Globus pallidus (tissue), 1 donor: ENCODE measurements around the gene MYL4.
A peak's percentile ranks its signal among the peaks of the same experiment; 100 is the strongest.
"Not testable (repeated sequence)": the region's sequence is repeated elsewhere in the genome, so short reads cannot be mapped to it uniquely, and the experiment has no call there.

ENCODE experiments used
- DNase-seq: peaks from one replicate; pipeline ENCODE4 v3.0.0-alpha.2; 2015; ENCODE audit warnings: low spot score

MYL4 gene

GRCh38 chr17:47208744-47209488, at the start of gene MYL4:
Gene MYL4 (plus strand): TSS chr17:47209348. CDS start chr17:47209423, 75 bp downstream.
- no peak for DNase-seq

- no peak for DNase-seq
Measured at GRCh38 chr17:47162013-47162622, 47.0 kb upstream of the MYL4 start.

- no peak for DNase-seq
Measured at GRCh38 chr17:47164263-47164662, 44.9 kb upstream of the MYL4 start.

- DNase-seq, result no peak
Measured at GRCh38 chr17:47165137-47165536, 44.0 kb upstream of the MYL4 start.

- DNase-seq, result not testable (repeated sequence)
Measured at GRCh38 chr17:47166854-47167253, 42.3 kb upstream of the MYL4 start.

GRCh38 chr17:47168896-47169295, 40.3 kb upstream of the MYL4 start:
- not testable (repeated sequence) for DNase-seq

GRCh38 chr17:47170710-47171109, 38.4 kb upstream of the MYL4 start:
- no peak for DNase-seq

GRCh38 chr17:47172696-47173565, 36.2 kb upstream of the MYL4 start:
- no peak for DNase-seq

GRCh38 chr17:47174823-47175222, 34.3 kb upstream of the MYL4 start:
- not testable (repeated sequence) for DNase-seq

- DNase-seq, result no peak
Measured at GRCh38 chr17:47176389-47176826, 32.7 kb upstream of the MYL4 start.

GRCh38 chr17:47177261-47177660, 31.9 kb upstream of the MYL4 start:
- no peak for DNase-seq

- DNase-seq, result no peak
Measured at GRCh38 chr17:47179141-47179540, 30.0 kb upstream of the MYL4 start.

GRCh38 chr17:47180337-47180736, 28.8 kb upstream of the MYL4 start:
- no peak for DNase-seq

GRCh38 chr17:47180988-47181387, 28.2 kb upstream of the MYL4 start:
- DNase-seq, result not testable (repeated sequence)

- no peak for DNase-seq
Measured at GRCh38 chr17:47184681-47185080, 24.5 kb upstream of the MYL4 start.

- DNase-seq, result no peak
Measured at GRCh38 chr17:47188271-47188875, 20.8 kb upstream of the MYL4 start.

GRCh38 chr17:47188876-47189731, 20.0 kb upstream of the MYL4 start, which contains the start of gene CDC27:
Gene CDC27 (minus strand): TSS chr17:47189295. CDS start chr17:47189172, 123 bp downstream.
- peak; percentile 96 for DNase-seq

GRCh38 chr17:47189732-47190237, 19.4 kb upstream of the MYL4 start:
- DNase-seq, result no peak

- DNase-seq, result no peak
Measured at GRCh38 chr17:47190243-47190642, 18.9 kb upstream of the MYL4 start.

GRCh38 chr17:47190770-47191169, 18.4 kb upstream of the MYL4 start:
- no peak for DNase-seq

- no peak for DNase-seq
Measured at GRCh38 chr17:47192554-47192953, 16.6 kb upstream of the MYL4 start.
